Glutamatergic neuron (in vitro differentiated cells): Measurements from ENCODE around the gene PAH. TPM values are rescaled to one million over a fixed set of nuclear protein-coding genes. Genes with fewer than 3 reads are reported as not detected.

Source experiments
- DNase-seq: peaks from one replicate; pipeline ENCODE4 v3.0.0; 2022
- H3K27ac Mint-ChIP-seq: one replicate; pipeline ENCODE4 v1.8.0; 2020; ENCODE audit warnings: mild to moderate bottlenecking, mixed read lengths, inconsistent platforms; ENCODE audit not compliant: unreplicated experiment
- H3K27me3 Mint-ChIP-seq: one replicate; pipeline ENCODE4 v1.8.0; 2020; ENCODE audit warnings: mild to moderate bottlenecking, moderate library complexity, mixed read lengths, inconsistent platforms; ENCODE audit not compliant: unreplicated experiment
- H3K36me3 Mint-ChIP-seq: one replicate; pipeline ENCODE4 v1.8.0; 2020; ENCODE audit warnings: mild to moderate bottlenecking, mixed read lengths, inconsistent platforms; ENCODE audit not compliant: unreplicated experiment
- H3K4me1 Mint-ChIP-seq: one replicate; pipeline ENCODE4 v1.8.0; 2020; ENCODE audit warnings: mild to moderate bottlenecking, low read depth, mixed read lengths, inconsistent platforms; ENCODE audit not compliant: unreplicated experiment
- H3K4me3 Mint-ChIP-seq: one replicate; pipeline ENCODE4 v1.8.0; 2020; ENCODE audit warnings: mild to moderate bottlenecking, mixed read lengths, inconsistent platforms; ENCODE audit not compliant: unreplicated experiment
- H3K9me3 Mint-ChIP-seq: one replicate; pipeline ENCODE4 v1.8.0; 2020; ENCODE audit warnings: mild to moderate bottlenecking, moderate library complexity, mixed read lengths, inconsistent platforms; ENCODE audit not compliant: unreplicated experiment
- total RNA-seq: library from RNA; stranded (reverse); fragmentation: NEBNext Ultra II Directional; extraction: Animal tissue kit (Norgen Biotek cat#: 25700); gene quantifications from one replicate; pipeline ENCODE4 v1.2.1, GENCODE V29; 2021; ENCODE audit not compliant: unreplicated experiment
- TF ChIP-seq, protein P1 (sequence below): fragments of 200-600 bp; sonication (generic); IDR thresholded peaks from one replicate; pipeline ENCODE4 v1.5.0; 2021; ENCODE audit not compliant: partially characterized antibody, unreplicated experiment

The PAH gene
- total RNA-seq, 1 donor from 2014 or later, result not detected

DNA sequence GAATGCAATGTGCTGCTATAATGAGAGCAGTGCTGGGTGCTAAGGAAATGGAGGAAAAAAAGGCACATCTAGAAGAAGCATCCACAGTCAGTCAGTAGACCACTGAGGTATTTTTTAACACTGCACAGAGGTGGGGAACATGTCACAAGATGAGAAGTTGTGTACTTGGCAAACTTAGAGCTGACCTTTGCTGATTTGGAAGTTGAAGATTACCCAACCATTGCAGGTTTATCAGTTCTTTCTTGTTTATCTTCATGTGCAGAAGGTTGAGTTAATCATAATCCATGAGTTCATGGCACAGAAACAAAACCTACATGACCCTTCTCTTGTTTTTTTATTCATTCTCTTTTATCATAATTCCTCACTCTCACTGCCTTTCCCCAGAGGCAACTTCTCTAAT is 3.2 kb upstream of the PAH start:
- no peak overlapping the region for H3K4me3 Mint-ChIP-seq
- DNase-seq, result no peak
- H3K36me3 Mint-ChIP-seq, result no peaks in the 10 kb centered on the region
- no peaks in the 10 kb centered on the region for H3K4me1 Mint-ChIP-seq
- TF ChIP-seq, protein P1, sequence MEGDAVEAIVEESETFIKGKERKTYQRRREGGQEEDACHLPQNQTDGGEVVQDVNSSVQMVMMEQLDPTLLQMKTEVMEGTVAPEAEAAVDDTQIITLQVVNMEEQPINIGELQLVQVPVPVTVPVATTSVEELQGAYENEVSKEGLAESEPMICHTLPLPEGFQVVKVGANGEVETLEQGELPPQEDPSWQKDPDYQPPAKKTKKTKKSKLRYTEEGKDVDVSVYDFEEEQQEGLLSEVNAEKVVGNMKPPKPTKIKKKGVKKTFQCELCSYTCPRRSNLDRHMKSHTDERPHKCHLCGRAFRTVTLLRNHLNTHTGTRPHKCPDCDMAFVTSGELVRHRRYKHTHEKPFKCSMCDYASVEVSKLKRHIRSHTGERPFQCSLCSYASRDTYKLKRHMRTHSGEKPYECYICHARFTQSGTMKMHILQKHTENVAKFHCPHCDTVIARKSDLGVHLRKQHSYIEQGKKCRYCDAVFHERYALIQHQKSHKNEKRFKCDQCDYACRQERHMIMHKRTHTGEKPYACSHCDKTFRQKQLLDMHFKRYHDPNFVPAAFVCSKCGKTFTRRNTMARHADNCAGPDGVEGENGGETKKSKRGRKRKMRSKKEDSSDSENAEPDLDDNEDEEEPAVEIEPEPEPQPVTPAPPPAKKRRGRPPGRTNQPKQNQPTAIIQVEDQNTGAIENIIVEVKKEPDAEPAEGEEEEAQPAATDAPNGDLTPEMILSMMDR, result no peak
- no peaks in the 10 kb centered on the region for H3K9me3 Mint-ChIP-seq
- no peaks in the 10 kb centered on the region for H3K27me3 Mint-ChIP-seq
- H3K27ac Mint-ChIP-seq, result no peak overlapping the region

DNA sequence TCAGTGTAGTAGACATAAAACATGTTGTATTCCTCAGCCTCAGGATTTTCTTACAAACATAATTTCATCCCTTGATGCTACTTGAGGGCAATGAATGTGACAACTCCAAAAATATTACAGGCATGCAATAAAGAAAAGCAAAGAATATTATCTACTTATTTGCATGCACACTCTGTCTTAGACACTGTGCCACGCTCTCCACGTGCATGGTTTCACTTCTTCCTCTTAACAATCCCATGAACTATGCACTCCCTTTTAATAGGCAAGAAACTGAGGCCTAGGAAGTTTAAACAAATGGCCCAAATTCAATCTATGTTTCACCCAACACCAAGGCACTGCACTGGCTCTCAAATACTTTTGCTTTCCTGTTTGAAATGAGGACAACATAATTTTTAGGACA is 1.8 kb upstream of the PAH start:
- no peak for DNase-seq
- H3K4me1 Mint-ChIP-seq, result no peaks in the 10 kb centered on the region
- H3K4me3 Mint-ChIP-seq, result no peak overlapping the region
- H3K27ac Mint-ChIP-seq, result no peak overlapping the region
- H3K36me3 Mint-ChIP-seq, result no peaks in the 10 kb centered on the region
- H3K27me3 Mint-ChIP-seq, result no peaks in the 10 kb centered on the region
- H3K9me3 Mint-ChIP-seq, result no peaks in the 10 kb centered on the region
- TF ChIP-seq, protein P1, result no peak

DNA sequence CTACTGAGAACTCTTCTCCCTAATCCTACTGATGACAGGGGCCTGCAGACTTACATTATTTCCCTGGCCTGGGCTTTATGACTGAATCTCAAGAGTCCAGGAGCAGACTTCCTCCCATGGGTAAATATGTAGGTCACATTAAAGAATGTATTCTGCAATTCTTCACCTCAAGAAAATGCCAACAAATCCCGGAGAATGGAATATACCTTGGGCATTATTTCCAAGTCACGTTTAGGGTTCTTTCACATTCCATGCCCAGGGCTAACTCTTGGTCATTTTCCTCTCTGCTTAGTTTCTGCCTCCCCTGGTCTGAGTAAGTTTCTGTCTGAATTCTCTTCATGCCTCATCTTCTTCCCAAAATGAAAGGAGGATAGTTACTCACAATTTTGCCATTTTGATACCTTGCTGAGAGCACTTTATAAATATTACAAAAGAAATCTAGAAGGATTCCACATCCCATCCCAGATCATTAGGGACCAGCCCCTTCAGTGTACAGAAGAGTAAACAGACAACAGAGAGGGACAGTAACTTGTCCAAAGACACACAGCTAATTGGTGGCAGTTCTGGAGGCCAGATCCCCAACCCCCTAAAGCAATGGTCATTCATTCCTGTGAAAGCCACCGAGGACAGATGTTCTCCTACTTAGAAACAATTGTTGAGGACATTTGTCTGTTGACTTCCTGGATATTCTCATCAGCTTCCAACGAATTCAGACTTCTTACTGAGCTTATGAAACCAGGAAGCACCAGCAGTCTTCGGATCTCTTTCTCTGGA is 605 bp downstream of the PAH start:
- Mint-ChIP-seq H3K27me3 (no peaks in the 10 kb centered on the region), H3K9me3 (no peaks in the 10 kb centered on the region), H3K27ac (no peak overlapping the region), H3K4me3 (no peak overlapping the region), H3K4me1 (no peaks in the 10 kb centered on the region), H3K36me3 (no peaks in the 10 kb centered on the region)
- TF ChIP-seq, protein P1, result no peak
- no peak for DNase-seq

DNA sequence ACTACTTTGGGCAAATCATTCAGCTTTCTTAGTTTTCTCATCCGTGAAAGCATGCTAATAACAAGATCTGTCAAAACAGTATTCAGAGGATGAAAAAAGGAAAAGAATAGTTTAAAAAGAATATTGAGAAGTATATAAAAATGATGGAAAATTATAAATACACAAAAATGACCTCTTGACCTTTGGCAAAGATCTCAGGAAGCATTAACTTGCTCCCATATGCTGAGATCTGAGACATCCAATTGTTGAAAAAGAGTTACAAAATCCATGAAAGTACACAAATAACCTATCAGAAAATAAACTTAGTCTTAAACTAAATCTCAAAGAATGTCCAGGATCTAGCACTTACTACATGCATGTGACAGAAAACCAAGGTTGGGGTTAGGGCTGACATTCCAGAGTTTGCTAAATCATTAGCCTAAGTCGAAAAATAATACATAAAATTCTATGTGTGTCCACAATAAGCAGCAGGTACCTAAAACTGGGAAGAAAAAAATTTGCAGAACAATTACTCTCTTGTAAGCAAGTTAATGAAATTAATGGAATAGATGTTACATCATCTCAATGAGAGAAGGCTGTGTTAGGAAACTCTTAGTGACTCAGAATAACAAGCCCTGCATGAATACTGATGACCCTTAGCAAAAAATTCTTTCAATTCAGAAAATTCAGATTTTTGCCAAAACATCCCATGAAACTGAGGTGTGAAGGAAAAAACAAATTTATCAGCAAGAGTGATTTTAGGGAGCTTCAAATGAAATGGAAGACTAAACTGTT is 3.4 kb downstream of the PAH start:
- Mint-ChIP-seq H3K27me3 (no peaks in the 10 kb centered on the region), H3K9me3 (no peaks in the 10 kb centered on the region), H3K27ac (no peak overlapping the region), H3K4me1 (no peaks in the 10 kb centered on the region), H3K4me3 (no peak overlapping the region), H3K36me3 (no peaks in the 10 kb centered on the region)
- DNase-seq, result no peak
- TF ChIP-seq, protein P1, result no peak

DNA sequence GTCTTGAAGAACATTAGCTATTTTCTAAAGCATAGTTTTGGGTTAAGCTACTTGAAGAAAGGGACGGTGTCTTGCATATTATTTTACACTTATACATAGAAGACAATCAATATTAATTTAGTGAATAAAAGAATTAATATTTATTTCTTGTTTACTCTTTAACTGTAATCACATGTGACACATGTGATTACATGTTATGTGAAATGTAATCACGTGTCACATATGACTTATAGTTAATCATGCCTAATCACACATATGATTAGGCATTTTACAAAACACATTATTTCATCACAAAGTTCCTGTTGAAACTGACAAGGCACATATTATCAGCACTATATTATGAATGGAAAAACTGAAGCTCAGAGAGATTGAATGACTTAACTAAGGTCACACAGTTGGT is 4.8 kb downstream of the PAH start:
- Mint-ChIP-seq H3K9me3 (no peaks in the 10 kb centered on the region), H3K27me3 (no peaks in the 10 kb centered on the region), H3K36me3 (no peaks in the 10 kb centered on the region), H3K4me3 (no peak overlapping the region), H3K27ac (no peak overlapping the region), H3K4me1 (no peaks in the 10 kb centered on the region)
- no peak for DNase-seq
- TF ChIP-seq, protein P1, result no peak
